SK-N-MC (cell line): ENCODE data around the gene RCOR3.

Experiments
- EZH2 ChIP-seq: fragments of 200-600 bp; sonication (generic); IDR thresholded peaks from one replicate; pipeline ENCODE4 v1.6.1; 2017; ENCODE audit warnings: antibody characterized with exemption
- FOXP2 ChIP-seq: optimal IDR thresholded peaks from 2 replicates; pipeline ENCODE3; 2011; ENCODE audit warnings: mild to moderate bottlenecking, moderate library complexity; ENCODE audit not compliant: insufficient read depth; ENCODE audit errors: extremely low read length, control extremely low read depth
- POLR2AphosphoS5 ChIP-seq: IDR thresholded peaks from 2 replicates; pipeline ENCODE4 v1.6.1; 2012; ENCODE audit warnings: mild to moderate bottlenecking, low read depth, low read length, borderline replicate concordance

- no peak for TF ChIP-seq POLR2AphosphoS5
- no peak for TF ChIP-seq EZH2
- TF ChIP-seq FOXP2 = no peak
Observed at GRCh38 chr1:211336161-211336560, 77.0 kb downstream of the RCOR3 start.
